Midbrain (tissue), 1 donor: ENCODE measurements around the gene MIDN.

Source experiments
- DNase-seq: peaks from one replicate; lab custom pipeline; 2025; lab: John Stamatoyannopoulos, UW

The MIDN gene

GRCh38 chr19:1233115-1233667 lies 15.2 kb upstream of the MIDN start:
- DNase-seq: no peak

- DNase-seq: no peak
Measured at GRCh38 chr19:1234051-1234954, 14.1 kb upstream of the MIDN start.

- DNase-seq: no peak
Measured at GRCh38 chr19:1234955-1235380, 13.4 kb upstream of the MIDN start.

GRCh38 chr19:1235625-1236538 lies 12.5 kb upstream of the MIDN start:
- no peak for DNase-seq

- DNase-seq: no peak
Measured at GRCh38 chr19:1236576-1236975, 11.8 kb upstream of the MIDN start.

- DNase-seq: peak; percentile 22
Measured at GRCh38 chr19:1237027-1237659, 11.2 kb upstream of the MIDN start.

GRCh38 chr19:1237754-1238368 lies 10.5 kb upstream of the MIDN start, which contains the start of gene CBARP:
Gene CBARP, minus strand, starts transcription at chr19:1238005. Its CDS starts 1,905 bp downstream, at chr19:1236100.
- DNase-seq: peak; percentile 55

- DNase-seq: no peak
Measured at GRCh38 chr19:1238369-1239303, 9.7 kb upstream of the MIDN start.

- no peak for DNase-seq
Measured at GRCh38 chr19:1239420-1239795, 9.0 kb upstream of the MIDN start.

GRCh38 chr19:1239796-1240737 lies 8.3 kb upstream of the MIDN start:
- DNase-seq: peak; percentile 91

- no peak for DNase-seq
Measured at GRCh38 chr19:1240925-1241324, 7.5 kb upstream of the MIDN start.

GRCh38 chr19:1241417-1242095 lies 6.8 kb upstream of the MIDN start, which contains the start of gene ATP5F1D:
Gene ATP5F1D, plus strand, starts transcription at chr19:1241751. Its CDS starts 100 bp downstream, at chr19:1241851.
- peak; percentile 95 for DNase-seq

- peak; percentile 86 for DNase-seq
Measured at GRCh38 chr19:1243768-1244692, 4.4 kb upstream of the MIDN start.

- peak; percentile 20 for DNase-seq
Measured at GRCh38 chr19:1244693-1245451, 3.5 kb upstream of the MIDN start.

- DNase-seq: no peak
Measured at GRCh38 chr19:1245494-1246264, 2.7 kb upstream of the MIDN start.
